Measurements from ENCODE around the gene TOX2. TPM values are rescaled to one million over a fixed set of nuclear protein-coding genes. Genes with fewer than 3 reads are reported as not detected.

TOX2 gene
- total RNA-seq, 1 experiment from 2014 or later, result 117 TPM

GRCh38 chr20:44118185-44119033, 203.8 kb downstream of the TOX2 start:
- Histone ChIP-seq H3K36me3 (ENCODE audit: insufficient read depth, low read length, poor library complexity, severe bottlenecking) (no peaks in the 10 kb centered on the region), H3K27ac (ENCODE audit: low read depth, low read length, poor library complexity, severe bottlenecking) (no peak overlapping the region), H3K4me1 (ENCODE audit: insufficient read depth, low read length, poor library complexity, severe bottlenecking) (no peaks in the 10 kb centered on the region), H3K27me3 (replicated peaks; ENCODE audit: insufficient read depth, low read depth, low read length, poor library complexity) (no peaks in the 10 kb centered on the region), H3K4me3 (ENCODE audit: low read depth, low read length, poor library complexity, severe bottlenecking) (no peak overlapping the region), H3K9me3 (ENCODE audit: low read depth, low read length, poor library complexity, severe bottlenecking) (no peaks in the 10 kb centered on the region)
- ChIA-PET POLR2A (ENCODE audit: low non-redundant PET) (no interaction called here), CTCF (interaction anchor here (1.6 to 2.8 kb wide), 3 partner anchors 71 to 193 kb away, joined by 4 to 86 read pairs (median 11); partner anchors contain the start of genes FITM2 and JPH2)
- TF ChIP-seq EZH2 (IDR thresholded peaks at IDR 0.05; ENCODE audit: borderline replicate concordance, low read depth, low read length, poor library complexity, severe bottlenecking) (no peak), CTCF (conservative IDR thresholded peaks at IDR 0.05; ENCODE audit: low read depth, low read length) (no peak)
- BruUV-seq (replicated peaks), result no TSS peak
- no peak for DNase-seq (ENCODE audit: low spot score)
- intact Hi-C loops (cut with micrococcal nuclease; ENCODE audit: unreplicated experiment), result loop anchor here (5.0 to 10.0 kb wide), 3 partner anchors 194 to 346 kb away; partner anchors contain the start of gene FITM2

Other genes starting within 250 kb of the TOX2 start
- gene MYBL2, start 247.7 kb upstream of the TOX2 start, total RNA-seq (2021), result 256 TPM in 2 replicates
- not detected in 2 replicates for gene GTSF1L, start 187.8 kb upstream of the TOX2 start, total RNA-seq (2021)

Measured in A673 (cell line).